Measurements from ENCODE around the gene TBL1XR1.
"Not testable (repeated sequence)": the region's sequence is repeated elsewhere in the genome, so short reads cannot be mapped to it uniquely, and the experiment has no call there.

TBL1XR1 gene

DNA sequence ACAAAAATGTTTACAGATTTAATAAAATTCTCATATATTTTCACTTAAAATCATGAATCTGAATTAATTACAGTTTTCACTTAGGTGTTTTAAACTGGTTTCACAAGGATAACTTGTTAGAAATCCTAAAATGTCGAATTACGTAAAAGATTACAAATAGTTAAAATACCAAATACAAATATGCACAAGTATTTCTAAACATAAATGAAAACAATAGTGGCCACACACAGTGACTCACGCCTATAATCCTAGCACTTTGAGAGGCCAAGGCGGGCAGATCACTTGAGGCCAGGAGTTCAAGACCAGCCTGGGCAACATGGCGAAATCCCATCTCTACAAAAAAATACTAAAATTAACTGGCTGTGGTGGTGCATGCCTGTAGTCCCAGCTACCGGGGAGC lies 10.9 kb upstream of the TBL1XR1 start:
- no peak for DNase-seq

DNA sequence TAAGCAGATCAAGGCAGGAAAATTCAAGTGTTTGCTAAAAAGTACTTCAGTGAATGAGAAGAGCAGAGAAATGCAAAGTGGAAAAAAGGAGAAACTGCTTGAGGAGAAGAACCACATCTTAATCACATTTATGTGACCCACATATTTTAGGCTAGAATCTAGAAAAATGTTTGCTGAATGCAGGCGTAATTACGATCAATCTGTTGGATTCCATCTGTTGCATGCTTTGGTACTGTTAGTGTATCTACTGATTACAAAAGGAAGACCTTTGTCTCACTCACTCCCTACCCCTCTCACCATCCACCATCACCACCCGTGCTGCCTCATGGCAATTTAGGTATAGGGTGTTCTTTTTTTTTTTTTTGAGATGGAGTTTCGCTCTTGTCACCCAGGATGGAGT lies 9.7 kb upstream of the TBL1XR1 start:
- DNase-seq = no peak

DNA sequence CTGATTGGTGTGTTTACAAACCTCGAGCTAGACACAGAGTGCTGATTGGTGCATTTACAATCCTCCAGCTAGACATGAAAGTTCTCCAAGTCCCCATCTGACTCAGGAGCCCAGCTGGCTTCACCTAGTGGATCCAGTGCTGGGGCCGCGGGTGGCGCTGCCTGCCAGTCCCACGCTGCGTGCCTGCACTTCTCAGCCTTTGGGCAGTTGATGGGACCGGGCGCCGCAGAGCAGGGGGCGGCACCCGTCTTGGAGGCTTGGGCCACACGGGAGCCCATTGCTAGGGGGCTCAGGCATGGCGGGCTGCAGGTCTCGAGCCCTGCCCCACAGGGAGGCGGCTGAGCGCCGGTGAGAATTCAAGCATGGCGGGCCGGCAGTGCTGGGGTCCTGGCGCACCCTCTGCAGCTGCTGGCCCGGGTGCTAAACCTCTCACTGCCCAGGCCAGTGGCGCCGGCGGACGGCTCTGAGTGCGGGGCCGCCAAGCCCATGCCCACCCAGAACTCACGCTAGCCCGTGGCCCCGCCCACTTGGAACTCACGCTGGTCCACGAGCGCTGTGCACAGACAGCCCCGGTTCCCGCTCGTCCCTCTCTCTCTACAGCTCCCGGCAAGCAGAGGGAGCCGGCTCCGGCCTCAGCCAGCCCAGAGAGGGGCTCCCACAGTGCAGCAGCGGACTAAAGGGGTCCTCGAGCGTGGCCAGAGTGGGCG lies 6.6 kb upstream of the TBL1XR1 start:
- no peak for DNase-seq

DNA sequence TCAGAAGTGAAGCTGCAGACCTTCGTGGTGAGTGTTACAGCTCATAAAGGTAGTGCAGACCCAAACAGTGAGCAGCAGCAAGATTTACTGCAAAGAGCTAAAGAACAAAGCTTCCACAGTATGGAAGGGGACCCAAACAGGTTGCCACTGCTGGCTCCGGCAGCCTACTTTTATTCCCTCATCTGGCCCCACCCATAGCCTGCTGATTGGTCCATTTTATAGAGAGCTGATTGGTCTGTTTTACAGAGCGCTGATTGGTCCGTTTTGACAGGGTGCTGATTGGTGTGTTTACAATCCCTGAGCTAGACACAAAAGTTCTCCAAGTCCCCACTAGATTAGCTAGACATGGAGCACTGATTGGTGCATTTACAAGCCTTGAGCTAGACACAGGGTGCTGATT lies 5.7 kb upstream of the TBL1XR1 start:
- not testable (repeated sequence) for DNase-seq

DNA sequence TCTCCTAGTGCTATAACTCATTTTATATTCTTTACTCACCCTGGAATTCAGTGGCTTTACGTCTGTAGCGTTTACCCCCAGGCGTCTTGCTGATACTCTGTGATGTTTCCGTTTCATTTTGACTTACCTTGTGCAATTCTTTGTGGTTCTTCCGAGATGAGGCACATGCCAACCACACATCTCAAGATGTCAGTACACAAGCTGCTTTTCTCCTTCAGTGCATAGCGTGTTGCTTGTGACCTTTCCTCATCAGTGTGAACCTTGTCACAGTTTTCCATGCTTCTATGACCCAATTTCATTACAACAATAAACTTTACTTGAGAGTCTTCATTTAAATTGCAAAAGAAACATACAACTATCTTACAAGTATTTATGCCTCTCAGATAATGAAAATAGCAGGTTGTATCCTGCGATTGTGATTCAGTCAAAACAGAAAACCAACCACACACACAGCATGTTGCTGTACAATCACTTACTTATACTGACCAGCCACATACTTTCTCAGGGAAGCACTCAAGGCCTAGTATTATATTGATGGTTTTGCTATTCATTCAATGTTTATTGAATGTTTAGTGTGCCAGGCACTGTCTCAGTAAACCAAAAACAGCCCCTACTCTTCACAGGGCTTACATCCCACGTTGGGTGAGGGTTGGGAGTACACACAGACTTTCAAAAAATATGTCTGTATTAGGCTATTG lies 4.6 kb upstream of the TBL1XR1 start:
- DNase-seq = peak in 5 of 6 experiments; percentile 16 to 76 (median 70)

DNA sequence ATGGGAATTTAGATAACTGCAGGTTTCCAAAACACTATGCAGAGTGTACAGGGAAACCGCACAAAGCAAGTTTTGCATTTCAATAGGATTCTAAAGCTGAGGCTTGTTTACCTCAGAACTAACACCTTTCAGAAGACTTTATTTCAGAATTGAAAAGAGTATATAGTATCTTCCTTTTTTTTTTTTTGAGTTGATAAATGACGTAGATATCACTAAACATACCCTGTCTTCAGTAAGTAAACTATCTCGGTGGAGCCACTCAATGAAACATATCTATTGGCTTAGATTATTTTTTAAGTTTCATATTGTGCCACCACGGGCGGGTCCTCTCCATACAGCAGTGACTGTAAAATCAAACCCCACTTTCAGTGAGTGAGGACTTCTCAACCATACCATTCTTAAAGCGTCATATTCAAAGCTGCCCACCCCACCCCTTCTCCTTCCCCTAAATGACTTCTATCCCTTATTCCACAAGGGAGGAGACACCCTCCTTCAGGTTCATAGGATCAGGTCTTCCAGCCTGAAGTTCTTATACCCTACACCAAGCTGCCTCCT lies 2.0 kb upstream of the TBL1XR1 start:
- DNase-seq = peak in 3 of 6 experiments; percentile 9 to 52 (median 40)

DNA sequence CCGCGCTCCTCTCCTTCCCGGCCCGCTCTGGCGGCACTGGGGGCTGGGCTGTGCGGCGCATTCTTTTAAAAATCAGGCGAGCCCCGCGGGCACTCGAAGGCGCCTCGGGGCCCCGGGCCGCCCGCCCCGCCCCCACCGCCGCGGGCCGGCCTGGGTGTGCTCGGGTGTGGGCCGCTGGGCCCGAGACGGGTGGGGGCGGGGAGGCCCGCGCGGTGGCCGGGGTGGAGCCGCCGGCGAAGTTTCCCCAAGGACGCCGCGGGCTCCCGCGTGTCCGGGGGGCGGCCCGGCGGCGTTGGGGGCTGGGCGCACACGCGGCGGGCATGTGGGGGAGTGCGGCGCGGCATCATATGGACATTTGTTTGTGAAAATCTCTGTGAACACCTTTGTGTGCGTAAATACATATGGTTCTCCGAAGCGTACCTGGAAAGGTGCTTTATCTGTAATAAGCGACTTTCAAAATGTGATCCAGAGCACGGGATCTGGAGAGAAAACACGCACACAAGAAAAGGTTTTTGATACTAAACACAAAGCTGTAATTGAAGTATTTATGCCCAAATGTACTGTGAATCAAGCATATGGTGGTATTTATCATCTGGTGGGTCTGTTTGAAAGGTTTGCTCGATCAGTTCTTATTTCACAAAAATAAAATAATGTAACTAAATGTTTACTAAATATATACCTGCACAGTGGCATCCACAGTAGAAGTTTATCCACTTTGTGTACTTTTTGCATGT lies 612 bp upstream of the TBL1XR1 start:
- peak in 3 of 6 experiments; percentile 56 to 72 (median 67) for DNase-seq

DNA sequence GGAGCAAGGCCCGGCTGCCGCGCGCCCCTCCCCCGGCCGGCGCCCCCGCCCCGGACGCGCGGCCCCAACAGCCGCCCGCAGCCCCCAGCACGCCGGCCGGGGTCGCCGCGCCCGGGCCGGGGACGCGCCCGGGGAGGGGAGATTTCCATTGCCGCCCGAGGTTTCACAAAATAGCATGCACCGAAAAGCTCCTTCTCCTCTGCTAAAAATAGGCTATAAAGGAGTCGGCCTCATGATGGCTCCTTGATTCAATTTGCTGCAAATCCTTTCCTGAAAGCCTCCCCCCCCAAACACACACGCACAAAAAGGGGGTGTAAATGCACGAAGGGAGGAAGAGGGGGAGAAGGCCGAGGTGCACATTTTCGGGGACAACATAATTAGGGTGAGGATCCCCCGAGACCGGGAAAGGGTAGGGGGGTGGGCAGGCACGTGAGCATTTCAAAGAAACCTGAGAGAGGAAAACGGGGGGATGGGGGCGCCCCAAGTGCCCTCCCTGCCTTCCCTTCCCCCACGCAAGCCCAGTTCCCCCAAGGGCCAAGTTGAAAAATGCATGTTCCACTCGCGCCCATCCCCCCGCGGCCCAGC lies 734 bp downstream of the TBL1XR1 start:
- DNase-seq = peak; percentile 52 to 73 (median 64)

DNA sequence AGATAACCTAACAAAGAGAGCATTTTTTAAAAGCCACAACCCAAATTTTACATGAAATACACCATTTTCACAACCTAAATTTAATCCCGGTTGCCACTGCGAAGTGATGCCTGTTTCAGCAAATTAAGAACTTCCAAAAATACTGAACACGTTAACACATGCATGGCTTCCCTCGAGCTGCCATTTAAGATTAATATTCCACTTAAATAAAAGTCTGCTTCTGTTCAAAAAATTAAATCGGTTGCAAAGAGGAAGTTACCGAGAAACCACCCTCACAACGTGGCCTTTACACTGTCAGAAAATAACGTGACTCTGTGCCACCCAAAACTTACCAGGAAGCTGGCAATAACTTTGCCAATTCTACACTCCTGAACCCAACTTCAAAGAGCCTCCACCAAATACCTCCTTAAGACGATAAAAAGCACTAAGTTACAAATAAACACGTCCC lies 1.2 kb downstream of the TBL1XR1 start:
- peak in 3 of 6 experiments; percentile 27 to 66 (median 64) for DNase-seq

DNA sequence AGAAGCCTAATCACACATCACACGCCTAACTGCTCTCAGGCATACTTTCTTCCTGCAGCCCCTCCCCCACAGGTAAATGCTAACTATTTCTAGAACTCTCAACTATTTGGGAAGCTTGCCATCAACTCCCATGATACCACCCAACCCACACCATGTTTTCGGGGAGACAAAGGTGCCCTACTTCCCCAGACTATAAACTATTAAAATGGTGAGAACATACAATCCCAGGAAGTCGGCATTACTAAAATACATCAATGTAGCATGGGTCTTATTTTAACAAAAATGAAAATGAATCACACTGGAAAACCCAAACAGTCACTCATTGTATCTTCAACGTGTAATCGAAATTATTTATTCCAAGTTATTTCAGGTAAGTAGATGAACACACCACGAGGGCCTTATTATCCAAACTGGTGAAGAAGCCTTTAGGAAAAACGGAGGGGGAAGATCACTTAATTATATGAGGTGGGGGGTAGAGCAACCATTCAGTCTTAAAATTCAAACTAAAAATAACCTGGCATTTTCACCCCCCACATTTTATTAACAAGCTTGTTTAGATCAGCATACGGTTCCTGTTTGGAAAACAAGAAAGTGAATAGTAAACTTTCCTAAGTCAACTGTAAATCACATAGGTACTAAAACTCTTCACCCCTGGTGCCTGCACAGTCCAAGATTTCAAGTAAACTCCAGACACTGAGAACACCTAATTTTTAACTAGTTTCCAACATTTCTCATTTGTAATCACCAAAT lies 1.9 kb downstream of the TBL1XR1 start:
- DNase-seq = peak in 2 of 6 experiments; percentile 5 to 40

DNA sequence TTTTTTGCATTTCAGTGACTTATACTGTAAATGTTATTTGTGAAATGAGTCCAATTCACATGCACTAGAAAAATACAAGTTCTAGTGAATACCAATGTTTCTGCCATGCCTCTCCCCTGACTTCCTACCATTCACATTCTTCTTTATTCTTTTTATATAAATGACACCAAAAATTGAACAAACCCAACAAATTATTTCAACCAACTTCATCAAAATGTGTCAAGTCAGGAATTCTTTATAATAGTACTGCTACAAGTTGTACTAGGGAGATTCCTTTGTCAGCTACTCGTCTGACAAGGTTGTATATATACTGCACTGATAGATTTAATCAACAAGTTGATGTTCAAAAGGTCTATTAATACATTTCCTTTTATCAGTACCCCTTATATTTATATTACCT lies 3.0 kb downstream of the TBL1XR1 start:
- no peak for DNase-seq

DNA sequence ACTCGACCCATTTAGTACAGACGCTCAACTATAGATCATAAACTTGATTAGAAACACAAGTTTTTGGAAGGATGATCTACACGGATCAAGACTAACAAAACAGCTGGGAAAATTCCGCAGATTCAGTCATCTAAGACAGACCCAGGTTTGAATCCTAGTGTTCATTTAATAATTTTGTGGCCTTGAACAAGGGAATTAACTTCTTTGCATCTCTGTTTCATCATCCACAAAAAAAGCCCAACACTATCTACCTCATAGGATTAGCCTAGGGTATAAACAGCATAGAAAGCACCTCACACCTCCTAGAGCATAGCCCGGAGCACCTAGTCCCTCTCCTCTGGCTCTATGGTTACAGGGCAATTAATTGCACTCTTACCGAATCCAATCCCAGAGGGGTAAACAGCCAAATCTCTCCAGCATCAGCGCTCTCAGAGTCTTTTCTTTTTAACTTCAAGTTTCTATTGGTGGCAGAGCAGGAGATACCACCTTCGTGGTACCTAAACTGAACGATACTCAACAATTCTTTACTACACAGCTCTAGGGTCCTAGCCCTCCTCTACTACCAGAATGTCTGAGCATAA lies 3.5 kb downstream of the TBL1XR1 start:
- no peak for DNase-seq

DNA sequence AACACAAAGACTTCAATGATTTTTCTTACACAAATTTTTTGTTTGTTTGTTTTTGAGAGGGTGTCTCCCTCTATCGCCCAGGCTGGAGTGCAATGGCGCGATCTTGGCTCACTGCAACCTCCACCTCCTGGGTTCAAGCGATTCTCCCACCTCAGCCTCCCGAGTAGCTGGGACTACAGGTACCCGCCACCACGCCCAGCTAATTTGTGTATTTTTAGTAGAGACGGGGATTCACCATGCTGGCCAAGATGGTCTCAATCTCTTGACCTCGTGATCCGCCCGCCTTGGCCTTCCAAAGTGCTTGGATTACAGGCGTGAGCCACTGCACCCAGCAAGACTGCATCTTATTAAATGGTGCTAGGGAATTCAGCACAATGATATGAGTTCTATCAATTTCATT lies 4.0 kb downstream of the TBL1XR1 start:
- DNase-seq = not testable (repeated sequence)

DNA sequence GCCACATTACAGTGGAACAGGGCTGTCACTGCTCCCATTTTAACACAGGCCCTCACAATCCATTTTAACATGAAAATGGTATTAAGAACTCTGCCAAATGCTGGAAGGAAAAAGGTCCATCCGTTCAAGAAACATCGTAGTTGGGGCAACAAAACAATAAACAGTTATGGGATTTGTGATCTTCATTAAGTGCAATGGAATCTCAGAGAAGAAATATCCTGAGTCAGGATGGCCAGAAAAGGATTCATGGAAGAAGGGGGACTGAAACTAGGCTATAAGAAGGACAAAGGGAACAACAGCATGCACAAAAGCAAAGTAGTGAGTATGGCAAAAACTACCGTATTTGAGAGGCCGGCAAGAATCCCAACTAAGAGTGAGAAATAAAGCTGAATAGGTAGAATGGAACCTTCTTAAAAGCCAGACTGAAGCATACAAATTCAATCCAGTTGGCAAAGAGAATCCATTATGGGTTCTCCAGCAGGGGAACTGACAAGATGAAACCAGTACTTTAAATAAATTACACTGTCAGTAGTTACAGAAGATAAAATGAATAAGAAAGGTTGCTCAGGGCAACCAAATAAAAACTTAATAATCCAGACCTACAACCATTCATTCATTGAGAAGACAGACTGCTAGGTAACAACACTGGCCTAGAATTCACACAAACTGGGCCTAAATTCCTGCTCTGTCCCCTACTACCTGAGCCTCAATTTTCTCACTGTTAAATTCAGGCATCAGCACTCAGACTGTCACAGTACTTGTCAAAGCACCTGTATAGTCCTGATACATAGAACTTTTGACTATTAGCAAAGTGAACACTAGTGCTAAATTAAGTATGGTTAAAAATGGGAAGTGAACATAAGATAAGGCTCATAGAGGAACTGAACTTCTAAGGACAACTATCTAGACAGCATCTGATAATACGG lies 6.3 kb downstream of the TBL1XR1 start:
- no peak for DNase-seq

DNA sequence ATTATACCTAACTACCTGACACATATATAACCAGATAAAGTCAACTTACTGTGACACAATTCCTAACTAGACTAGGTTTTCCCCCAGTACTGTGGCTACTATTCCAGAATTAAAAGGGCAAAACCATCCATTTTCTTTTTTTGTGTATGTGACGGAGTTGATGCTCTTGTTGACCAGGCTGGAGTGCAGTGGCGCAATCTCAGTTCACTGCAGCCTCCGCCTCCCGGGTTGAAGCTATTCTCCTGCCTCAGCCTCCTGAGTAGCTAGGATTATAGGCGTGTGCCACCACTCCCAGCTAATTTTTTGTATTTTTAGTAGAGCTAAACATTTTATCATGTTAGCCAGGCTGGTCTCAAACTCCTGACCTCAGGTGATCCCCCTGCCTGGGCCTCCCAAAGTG lies 7.1 kb downstream of the TBL1XR1 start:
- not testable (repeated sequence) for DNase-seq

DNA sequence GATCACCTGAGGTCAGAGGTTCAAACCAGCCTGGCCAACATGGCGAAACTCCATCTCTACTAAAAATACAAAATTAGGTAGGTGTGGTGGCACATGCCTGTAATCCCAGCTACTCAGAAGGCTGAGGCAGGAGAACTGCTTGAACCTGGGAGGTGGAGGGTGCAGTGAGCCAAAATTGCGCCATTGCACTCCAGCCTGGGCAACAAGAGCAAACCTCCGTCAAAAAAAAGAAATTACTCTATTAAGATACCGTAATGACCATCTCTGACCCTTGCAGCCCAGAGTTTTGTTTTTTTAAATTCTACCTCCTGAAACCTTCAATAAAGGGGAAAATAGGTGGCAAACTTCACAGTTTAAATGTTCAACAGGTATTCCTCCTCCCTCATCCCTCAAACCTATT lies 9.0 kb downstream of the TBL1XR1 start:
- DNase-seq = not testable (repeated sequence)

DNA sequence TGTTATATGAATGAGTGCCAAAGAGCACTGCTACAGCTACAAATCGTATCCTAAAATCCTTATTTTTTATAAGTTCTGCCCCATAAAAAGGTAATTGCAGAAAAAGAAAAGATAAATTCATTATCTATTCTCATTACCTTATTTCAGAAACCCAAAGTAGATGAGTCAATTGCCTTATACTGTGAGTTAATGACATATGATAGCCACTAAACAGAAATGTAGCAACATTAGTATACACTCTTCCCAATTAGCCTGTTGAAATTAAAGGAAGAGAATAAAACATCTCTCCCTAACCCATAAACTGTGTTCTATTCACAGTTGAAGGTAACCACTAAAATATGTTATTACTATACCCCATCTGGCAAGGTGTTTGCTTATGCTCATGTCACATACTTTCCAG lies 11.0 kb downstream of the TBL1XR1 start:
- DNase-seq = no peak

DNA sequence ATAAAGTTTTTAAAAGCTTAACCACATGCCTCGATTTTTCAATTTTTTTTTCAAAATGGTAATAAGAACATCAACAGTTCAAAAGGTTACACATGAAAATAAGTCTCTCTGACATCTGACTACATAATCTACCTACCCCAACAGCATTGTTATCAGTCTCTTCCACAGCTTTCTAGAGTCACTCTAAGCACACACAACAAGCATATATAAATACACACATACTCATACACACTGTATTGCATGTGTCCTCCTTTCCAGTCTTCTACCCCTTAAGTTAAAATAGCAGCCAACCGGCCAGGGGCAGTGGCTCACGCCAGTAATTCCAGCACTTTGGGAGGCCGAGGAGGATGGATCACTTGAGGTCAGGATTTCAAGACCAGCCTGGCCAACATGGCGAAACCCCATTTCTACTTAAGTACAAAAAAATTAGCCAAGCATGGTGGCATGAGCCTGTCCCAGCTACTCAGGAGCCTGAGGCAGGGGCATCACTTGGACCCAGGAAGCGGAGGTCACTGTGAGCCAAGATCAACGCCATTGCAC lies 12.2 kb downstream of the TBL1XR1 start:
- no peak for DNase-seq

DNA sequence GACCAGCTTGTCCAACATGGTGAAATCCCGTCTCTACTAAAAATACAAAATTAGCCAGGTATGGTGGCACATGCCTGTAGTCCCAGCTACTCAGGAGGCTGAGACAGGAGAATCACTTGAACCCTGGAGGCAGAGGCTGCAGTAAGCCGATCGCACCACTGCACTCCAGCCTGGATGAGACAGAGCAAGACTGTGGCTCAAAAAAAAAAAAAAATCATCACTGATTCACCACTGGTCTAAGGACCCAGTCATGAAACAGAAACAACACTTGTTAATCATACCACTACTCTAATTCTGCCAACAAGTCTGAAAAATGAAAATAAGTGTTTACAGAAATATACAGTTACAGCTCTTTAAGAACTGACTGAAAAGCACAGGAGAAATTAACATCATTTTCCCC lies 12.7 kb downstream of the TBL1XR1 start:
- DNase-seq = not testable (repeated sequence)

DNA sequence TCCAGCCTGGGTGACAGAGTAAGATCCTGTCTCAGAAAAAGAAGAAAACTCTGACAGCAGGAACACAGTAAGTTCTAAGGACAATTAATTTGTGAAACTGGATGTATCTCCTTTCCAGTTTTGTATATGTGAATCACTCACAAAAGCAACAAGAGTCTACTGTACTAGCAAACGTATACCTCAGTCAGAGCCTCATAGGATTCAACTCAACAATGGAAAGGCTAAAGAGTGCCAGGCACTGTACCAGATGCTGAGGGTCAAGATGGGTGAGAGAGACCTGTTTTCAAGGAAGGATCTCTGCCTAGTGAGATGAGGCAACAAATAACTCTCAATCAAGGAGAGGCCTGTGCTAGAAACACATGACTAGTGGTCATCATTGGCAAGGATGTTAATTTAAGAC lies 14.9 kb downstream of the TBL1XR1 start:
- DNase-seq = no peak

Measured in stimulated activated naive CD4-positive, alpha-beta T cell (primary cell).